SK-N-SH treated with all-trans-retinoic acid at 6 μM for 48 hours (cell line): ENCODE measurements around the gene TRIM45.
A peak's percentile ranks its signal among the peaks of the same experiment; 100 is the strongest.

Experiments
- ATAC-seq: fragments of 200-7000 bp; cut with Tn5 transposase; 3 replicates; pipeline ENCODE4 v1.9.1; 2020; ENCODE audit warnings: mild to moderate bottlenecking, moderate library complexity
- ARNTL ChIP-seq: fragments of 450-650 bp; formaldehyde crosslinking; IDR thresholded peaks from 2 replicates; pipeline ENCODE4 v1.5.0; 2020; ENCODE audit warnings: low read depth, mild to moderate bottlenecking, moderate library complexity, borderline replicate concordance
- BACH2 ChIP-seq: fragments of 250-450 bp; sonication (Bioruptor Pico); IDR thresholded peaks from 2 replicates; pipeline ENCODE4 v1.9.0; 2021; ENCODE audit warnings: mild to moderate bottlenecking, borderline replicate concordance
- CREB5 ChIP-seq: fragments of 250-450 bp; sonication (Bioruptor Pico); IDR thresholded peaks from 2 replicates; pipeline ENCODE4 v1.5.1; 2020; ENCODE audit warnings: low read depth, mild to moderate bottlenecking, moderate library complexity
- CSDC2 ChIP-seq: fragments of 250-450 bp; sonication (Bioruptor Pico); IDR thresholded peaks from 2 replicates; pipeline ENCODE4 v1.5.0; 2020; ENCODE audit warnings: mild to moderate bottlenecking, moderate library complexity
- CSRNP3 ChIP-seq: fragments of 250-450 bp; sonication (Bioruptor Pico); IDR thresholded peaks from 2 replicates; pipeline ENCODE4 v1.5.1; 2021; ENCODE audit warnings: mild to moderate bottlenecking, moderate library complexity
- GLIS3 ChIP-seq: fragments of 250-450 bp; sonication (Bioruptor Pico); IDR thresholded peaks from 2 replicates; pipeline ENCODE4 v1.5.0; 2020; ENCODE audit warnings: mild to moderate bottlenecking, moderate library complexity
- ISL1 ChIP-seq: fragments of 250-450 bp; sonication (Bioruptor Pico); IDR thresholded peaks from 2 replicates; pipeline ENCODE4 v2.1.2; 2022; ENCODE audit warnings: mild to moderate bottlenecking, moderate library complexity
- OSR1 ChIP-seq: fragments of 250-450 bp; sonication (Bioruptor Pico); IDR thresholded peaks from 2 replicates; pipeline ENCODE4 v1.8.0; 2022; ENCODE audit warnings: moderate library complexity, mild to moderate bottlenecking, inconsistent platforms
- PATZ1 ChIP-seq: fragments of 250-450 bp; sonication (Bioruptor Pico); IDR thresholded peaks from 2 replicates; pipeline ENCODE4 v1.8.0; 2020; ENCODE audit warnings: mild to moderate bottlenecking, moderate library complexity, borderline replicate concordance
- POU6F1 ChIP-seq: fragments of 250-450 bp; sonication (Bioruptor Pico); IDR thresholded peaks from 2 replicates; pipeline ENCODE4 v1.8.0; 2021; ENCODE audit warnings: low read depth, mild to moderate bottlenecking, moderate library complexity, borderline replicate concordance
- RARB ChIP-seq: fragments of 250-450 bp; sonication (Bioruptor Pico); IDR thresholded peaks from 2 replicates; pipeline ENCODE4 v1.8.0; 2021; ENCODE audit warnings: mild to moderate bottlenecking, moderate library complexity
- SNAI2 ChIP-seq: fragments of 250-450 bp; sonication (Bioruptor Pico); IDR thresholded peaks from 2 replicates; pipeline ENCODE4 v1.5.0; 2020; ENCODE audit warnings: mild to moderate bottlenecking, moderate library complexity
- TCF4 ChIP-seq: fragments of 250-450 bp; sonication (Bioruptor Pico); IDR thresholded peaks from 2 replicates; pipeline ENCODE4 v1.8.0; 2021; ENCODE audit warnings: mild to moderate bottlenecking, moderate library complexity, borderline replicate concordance
- TOX ChIP-seq: fragments of 250-450 bp; sonication (Bioruptor Pico); IDR thresholded peaks from 2 replicates; pipeline ENCODE4 v1.8.0; 2021; ENCODE audit warnings: mild to moderate bottlenecking, moderate library complexity, borderline replicate concordance
- TSHZ2 ChIP-seq: fragments of 250-450 bp; sonication (Bioruptor Pico); IDR thresholded peaks from 2 replicates; pipeline ENCODE4 v1.5.0; 2020; ENCODE audit warnings: mild to moderate bottlenecking, moderate library complexity
- ZC3H10 ChIP-seq: fragments of 250-450 bp; sonication (Bioruptor Pico); IDR thresholded peaks from 2 replicates; pipeline ENCODE4 v1.5.1; 2021; ENCODE audit warnings: mild to moderate bottlenecking, moderate library complexity
- ZFP3 ChIP-seq: fragments of 250-450 bp; sonication (Bioruptor Pico); IDR thresholded peaks from 2 replicates; pipeline ENCODE4 v1.5.0; 2020; ENCODE audit warnings: mild to moderate bottlenecking, moderate library complexity
- ZFP30 ChIP-seq: fragments of 450-650 bp; formaldehyde crosslinking; IDR thresholded peaks from 2 replicates; pipeline ENCODE4 v1.5.0; 2022; ENCODE audit warnings: mild to moderate bottlenecking, moderate library complexity
- ZNF565 ChIP-seq: fragments of 450-650 bp; formaldehyde crosslinking; conservative IDR thresholded peaks from 2 replicates; pipeline ENCODE4 v1.5.0; 2020; ENCODE audit warnings: low read depth, mild to moderate bottlenecking, moderate library complexity
- ZNF70 ChIP-seq: fragments of 450-650 bp; formaldehyde crosslinking; IDR thresholded peaks from 2 replicates; pipeline ENCODE4 v1.5.0; 2020; ENCODE audit warnings: mild to moderate bottlenecking, moderate library complexity

Gene TRIM45

GRCh38 chr1:117121589-117122329 is at the start of gene TRIM45:
TRIM45 (minus strand) TSS chr1:117121749; CDS start chr1:117121201, 548 bp downstream.
- peak; percentile 99 for ATAC-seq
- TF ChIP-seq PATZ1 (CRISPR knock-in tag) (no peak), ZFP30 (CRISPR knock-in tag) (no peak), SNAI2 (CRISPR knock-in tag) (no peak), CREB5 (CRISPR knock-in tag) (no peak), POU6F1 (CRISPR knock-in tag) (no peak), OSR1 (CRISPR knock-in tag) (no peak), TCF4 (no peak), TSHZ2 (CRISPR knock-in tag) (no peak), ZC3H10 (CRISPR knock-in tag) (no peak), ARNTL (CRISPR knock-in tag) (no peak), CSRNP3 (no peak), GLIS3 (CRISPR knock-in tag) (no peak), CSDC2 (CRISPR knock-in tag) (no peak), RARB (CRISPR knock-in tag) (no peak), ZNF565 (no peak)

- ATAC-seq = no peak
- TF ChIP-seq ZC3H10 (CRISPR knock-in tag) (no peak), ISL1 (CRISPR knock-in tag) (no peak), TCF4 (no peak), GLIS3 (CRISPR knock-in tag) (no peak), BACH2 (no peak), SNAI2 (CRISPR knock-in tag) (no peak), TSHZ2 (CRISPR knock-in tag) (no peak), ZNF565 (no peak), ZFP30 (CRISPR knock-in tag) (no peak), CSRNP3 (no peak), ZNF70 (no peak), OSR1 (CRISPR knock-in tag) (no peak), TOX (CRISPR knock-in tag) (no peak), ZFP3 (no peak)
Observed at GRCh38 chr1:117169871-117170596, 48.5 kb upstream of the TRIM45 start.
